Chondrocyte (in vitro differentiated cells): ENCODE results near the gene CCDC177. TPM values are rescaled to one million over a fixed set of nuclear protein-coding genes. Genes with fewer than 3 reads are reported as not detected.
A peak's percentile ranks its signal among the peaks of the same experiment; 100 is the strongest.
"Not testable (repeated sequence)": the region's sequence is repeated elsewhere in the genome, so short reads cannot be mapped to it uniquely, and the experiment has no call there.

Source experiments
- DNase-seq: peaks from one replicate; pipeline ENCODE4 v3.0.0; 2021; ENCODE audit warnings: mixed read lengths, low spot score
- H3K27ac Mint-ChIP-seq: one replicate; pipeline ENCODE4 v1.8.0; 2021; ENCODE audit warnings: mild to moderate bottlenecking, moderate library complexity, mixed read lengths; ENCODE audit not compliant: unreplicated experiment
- H3K27me3 Mint-ChIP-seq: 2 replicates; pipeline ENCODE4 v1.8.0; 2021; ENCODE audit warnings: low read depth, mixed read lengths
- H3K36me3 Mint-ChIP-seq: 2 replicates; pipeline ENCODE4 v1.8.0; 2021; ENCODE audit warnings: low read depth, mixed read lengths
- H3K4me1 Mint-ChIP-seq: 2 replicates; pipeline ENCODE4 v1.8.0; 2021; ENCODE audit warnings: low read depth, mild to moderate bottlenecking, mixed read lengths
- H3K4me3 Mint-ChIP-seq: one replicate; pipeline ENCODE4 v1.8.0; 2021; ENCODE audit warnings: mild to moderate bottlenecking, moderate library complexity, mixed read lengths; ENCODE audit not compliant: unreplicated experiment
- H3K9me3 Mint-ChIP-seq: 2 replicates; pipeline ENCODE4 v1.8.0; 2021; ENCODE audit warnings: low read depth, mixed read lengths
- total RNA-seq: library from RNA; stranded (reverse); gene quantifications from 3 replicates; pipeline ENCODE4 v1.2.1, GENCODE V29; 2021
- TF ChIP-seq, protein P1 (sequence below): fragments of 200-600 bp; sonication (generic); IDR thresholded peaks from 2 replicates; pipeline ENCODE4 v1.5.0; 2021; ENCODE audit warnings: antibody characterized with exemption, mild to moderate bottlenecking, moderate library complexity

Gene CCDC177
- total RNA-seq, 1 donor from 2014 or later: not detected

DNA sequence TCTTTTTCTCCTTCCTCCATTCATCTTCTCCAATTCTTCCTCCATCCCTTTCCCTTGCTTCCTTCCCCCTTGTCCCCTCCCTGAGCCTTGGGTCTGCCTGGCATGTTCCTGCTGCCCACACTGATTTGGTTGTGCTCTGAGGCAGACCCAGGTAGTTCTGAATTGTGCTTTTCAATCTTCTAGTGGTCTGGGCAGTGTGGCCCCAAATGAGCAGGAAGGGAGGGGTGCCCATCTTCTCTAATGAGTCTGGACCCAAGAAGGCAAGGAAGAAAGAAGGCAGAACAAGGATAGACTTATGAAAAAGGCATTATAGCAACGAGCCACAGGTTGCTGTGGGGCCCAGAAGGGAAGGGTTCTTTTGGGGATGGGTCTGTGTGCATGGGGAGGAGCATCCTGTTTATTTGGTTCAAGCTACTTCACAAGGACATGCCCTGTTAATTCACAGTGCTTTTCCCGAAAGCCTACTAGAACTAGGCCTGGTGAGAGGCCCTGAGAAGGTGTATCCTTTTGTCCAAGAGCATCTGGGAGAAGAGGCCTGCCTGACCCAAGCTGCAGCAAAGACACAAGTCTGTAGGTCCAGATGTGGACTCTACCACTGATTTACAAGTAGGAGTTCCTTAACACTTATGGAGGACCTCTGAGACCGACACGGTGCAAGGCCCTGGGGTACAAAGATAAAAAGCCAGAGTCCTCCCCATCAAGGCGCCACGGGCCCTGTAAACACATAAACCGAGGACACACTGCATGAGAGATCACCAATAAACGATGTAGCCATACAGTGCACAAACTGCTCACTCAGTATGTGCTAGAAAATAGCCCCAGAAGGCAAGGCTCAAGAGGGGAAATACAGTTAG lies 35.6 kb upstream of the CCDC177 start:
- H3K4me3 Mint-ChIP-seq: peak overlapping the region; percentile 76
- H3K36me3 Mint-ChIP-seq: no peaks in the 10 kb centered on the region
- H3K27ac Mint-ChIP-seq: peak overlapping the region; percentile 92
- no peaks in the 10 kb centered on the region for H3K27me3 Mint-ChIP-seq
- TF ChIP-seq, protein P1, sequence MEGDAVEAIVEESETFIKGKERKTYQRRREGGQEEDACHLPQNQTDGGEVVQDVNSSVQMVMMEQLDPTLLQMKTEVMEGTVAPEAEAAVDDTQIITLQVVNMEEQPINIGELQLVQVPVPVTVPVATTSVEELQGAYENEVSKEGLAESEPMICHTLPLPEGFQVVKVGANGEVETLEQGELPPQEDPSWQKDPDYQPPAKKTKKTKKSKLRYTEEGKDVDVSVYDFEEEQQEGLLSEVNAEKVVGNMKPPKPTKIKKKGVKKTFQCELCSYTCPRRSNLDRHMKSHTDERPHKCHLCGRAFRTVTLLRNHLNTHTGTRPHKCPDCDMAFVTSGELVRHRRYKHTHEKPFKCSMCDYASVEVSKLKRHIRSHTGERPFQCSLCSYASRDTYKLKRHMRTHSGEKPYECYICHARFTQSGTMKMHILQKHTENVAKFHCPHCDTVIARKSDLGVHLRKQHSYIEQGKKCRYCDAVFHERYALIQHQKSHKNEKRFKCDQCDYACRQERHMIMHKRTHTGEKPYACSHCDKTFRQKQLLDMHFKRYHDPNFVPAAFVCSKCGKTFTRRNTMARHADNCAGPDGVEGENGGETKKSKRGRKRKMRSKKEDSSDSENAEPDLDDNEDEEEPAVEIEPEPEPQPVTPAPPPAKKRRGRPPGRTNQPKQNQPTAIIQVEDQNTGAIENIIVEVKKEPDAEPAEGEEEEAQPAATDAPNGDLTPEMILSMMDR: no peak
- DNase-seq: no peak
- H3K9me3 Mint-ChIP-seq: no peaks in the 10 kb centered on the region
- H3K4me1 Mint-ChIP-seq: peaks cover 42% of the 10 kb centered on the region

DNA sequence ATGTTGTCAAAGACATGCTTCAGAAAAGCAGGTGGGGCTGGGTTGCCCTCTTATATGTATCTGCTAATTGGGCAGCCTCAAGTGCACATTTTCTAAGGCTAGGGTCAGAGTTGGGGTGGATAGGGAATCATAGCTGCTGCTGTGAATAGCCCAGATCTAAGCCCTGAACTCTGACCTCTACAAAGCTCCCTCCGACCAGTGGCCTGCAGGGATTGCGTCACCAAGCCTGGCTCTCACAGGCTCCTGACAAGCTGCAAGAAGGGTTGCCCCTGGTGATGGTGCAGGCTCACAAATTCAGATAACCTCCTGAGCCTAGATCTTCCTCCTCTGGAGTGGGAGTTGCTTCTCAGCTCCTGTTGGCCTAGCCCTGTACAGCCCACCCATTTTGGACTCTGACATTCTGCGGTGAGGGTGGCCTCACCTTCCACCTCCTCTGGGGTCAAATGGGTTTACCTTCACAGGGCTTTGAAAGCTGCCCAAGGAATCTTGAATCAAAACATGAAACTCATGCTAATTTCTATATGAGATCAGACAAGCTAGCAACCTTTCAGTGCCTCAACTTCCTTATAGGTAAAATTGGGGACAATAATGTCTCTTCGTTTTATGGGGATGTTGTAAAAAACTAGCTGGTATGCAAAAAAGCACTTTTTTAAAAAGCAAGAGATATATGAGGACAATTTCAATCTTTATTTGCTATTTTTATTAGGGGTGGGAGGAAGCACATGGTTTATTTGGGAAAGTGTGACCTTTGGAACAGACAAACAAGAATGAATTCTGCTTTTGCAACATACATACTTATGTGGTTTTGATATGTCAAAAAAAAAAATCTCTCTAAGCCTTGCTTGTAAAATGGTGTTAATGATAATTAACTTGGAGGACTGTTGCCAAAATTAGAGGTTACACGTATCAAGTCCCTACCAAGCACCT lies 31.9 kb upstream of the CCDC177 start:
- Mint-ChIP-seq H3K9me3 (no peaks in the 10 kb centered on the region), H3K27me3 (no peaks in the 10 kb centered on the region), H3K4me1 (peaks cover 13% of the 10 kb centered on the region), H3K27ac (no peak overlapping the region), H3K4me3 (no peak overlapping the region), H3K36me3 (no peaks in the 10 kb centered on the region)
- DNase-seq: no peak
- TF ChIP-seq, protein P1: no peak

DNA sequence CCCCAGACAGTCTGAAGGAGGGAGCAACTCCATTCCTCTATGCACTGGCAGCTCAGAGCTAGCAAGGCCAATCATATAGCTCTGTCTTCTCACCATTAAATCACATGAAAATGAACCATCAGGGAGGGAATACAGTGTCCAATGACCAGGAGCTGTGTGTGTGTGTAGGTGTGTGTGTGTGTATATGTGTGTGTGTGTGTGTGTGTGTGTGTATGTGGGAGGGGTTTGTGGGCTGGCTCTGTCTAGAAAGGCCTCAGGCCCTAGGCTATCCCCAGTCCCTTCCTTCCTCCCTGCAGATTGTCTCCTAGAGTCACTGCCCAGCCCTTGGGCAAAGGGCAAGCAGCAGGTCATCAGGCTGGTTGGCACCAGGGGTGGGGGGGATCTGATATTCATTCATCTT lies 31.1 kb upstream of the CCDC177 start:
- no peaks in the 10 kb centered on the region for H3K27me3 Mint-ChIP-seq
- H3K9me3 Mint-ChIP-seq: no peaks in the 10 kb centered on the region
- H3K27ac Mint-ChIP-seq: no peak overlapping the region
- peaks cover 10% of the 10 kb centered on the region for H3K4me1 Mint-ChIP-seq
- TF ChIP-seq, protein P1: no peak
- H3K36me3 Mint-ChIP-seq: no peaks in the 10 kb centered on the region
- no peak overlapping the region for H3K4me3 Mint-ChIP-seq
- DNase-seq: no peak

DNA sequence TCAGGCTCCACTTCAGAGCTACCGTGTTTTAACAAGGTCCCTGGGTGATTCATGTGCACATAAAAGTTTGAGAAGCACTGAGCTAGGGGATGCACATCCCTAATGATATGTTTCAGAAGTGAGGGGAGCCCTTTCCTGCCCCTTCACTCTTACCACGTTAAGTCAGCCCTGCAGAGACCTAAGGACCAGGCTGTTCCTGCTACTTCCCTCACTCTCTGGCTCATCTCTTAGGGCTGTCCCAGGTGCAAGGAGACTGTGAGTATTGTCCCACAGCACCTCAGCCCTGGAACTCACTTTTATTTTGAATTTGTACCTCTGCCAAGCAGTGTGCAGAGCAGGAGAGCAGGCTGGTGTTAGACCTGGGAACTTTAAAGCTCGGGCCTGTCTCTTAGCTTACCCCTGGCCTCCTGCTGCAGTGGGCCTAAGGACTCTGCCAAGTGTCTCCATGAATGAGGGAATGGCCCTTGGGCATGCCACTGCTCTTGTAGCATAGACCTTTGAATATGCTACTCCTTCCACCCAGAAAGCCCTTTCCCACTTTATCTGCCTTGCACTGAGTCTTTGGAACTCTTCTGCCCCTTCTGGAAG lies 25.7 kb upstream of the CCDC177 start:
- no peak overlapping the region for H3K4me3 Mint-ChIP-seq

DNA sequence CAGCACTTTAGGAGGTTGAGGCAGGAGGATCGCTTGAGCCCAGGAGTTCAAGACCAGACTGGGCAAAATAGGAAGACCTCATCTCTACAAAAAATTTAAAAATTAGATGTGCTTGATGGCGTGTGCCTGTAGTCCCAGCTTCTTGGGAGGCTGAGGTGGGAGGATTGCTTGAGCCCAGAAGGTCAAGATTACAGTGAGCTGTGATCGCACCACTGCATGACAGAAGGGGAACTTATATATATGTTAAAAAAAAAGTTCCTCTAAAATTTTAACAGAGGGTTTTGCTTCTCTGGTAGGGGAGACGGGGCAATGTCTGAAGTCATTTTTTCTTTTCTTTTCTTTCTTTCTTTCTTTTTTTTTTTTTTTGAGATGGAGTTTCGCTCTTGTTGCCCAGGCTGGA lies 24.8 kb upstream of the CCDC177 start:
- H3K27ac Mint-ChIP-seq, H3K36me3 Mint-ChIP-seq, H3K4me1 Mint-ChIP-seq, H3K4me3 Mint-ChIP-seq, H3K27me3 Mint-ChIP-seq, DNase-seq, H3K9me3 Mint-ChIP-seq: not testable (repeated sequence)

More for the DNA sequence above, 25.7 kb upstream of the CCDC177 start:
- no peaks in the 10 kb centered on the region for H3K9me3 Mint-ChIP-seq
- DNase-seq: no peak
- H3K27me3 Mint-ChIP-seq: no peaks in the 10 kb centered on the region
- H3K27ac Mint-ChIP-seq: no peak overlapping the region
- TF ChIP-seq, protein P1: no peak
- H3K4me1 Mint-ChIP-seq: no peaks in the 10 kb centered on the region
- H3K36me3 Mint-ChIP-seq: no peaks in the 10 kb centered on the region
